SH-SY5Y (cell line): ENCODE data around the gene PRXL2B.

Experiments
- GATA2 ChIP-seq: IDR thresholded peaks from 2 replicates; pipeline ENCODE4 v1.6.1; 2011; ENCODE audit warnings: mild to moderate bottlenecking, low read depth, low read length
- GATA3 ChIP-seq: IDR thresholded peaks from 2 replicates; pipeline ENCODE4 v1.6.1; 2011; ENCODE audit warnings: low read depth, mild to moderate bottlenecking, low read length, moderate library complexity

GRCh38 chr1:2631136-2632050, 44.8 kb downstream of the PRXL2B start:
- TF ChIP-seq GATA2 (no peak), GATA3 (no peak)
